DOHH2 (cell line): ENCODE data around the gene WNT3A.

Source experiments
- H3F3A ChIP-seq: fragments of 200-600 bp; sonication (generic), shearing (Covaris generic); 2 replicates; pipeline ENCODE4 v1.6.0; 2016; ENCODE audit warnings: antibody characterized with exemption, mild to moderate bottlenecking; ENCODE audit not compliant: control insufficient read depth, insufficient read depth
- H3K27ac ChIP-seq: fragments of 200-600 bp; sonication (generic); 2 replicates; pipeline ENCODE4 v1.5.1; 2014; ENCODE audit warnings: low read depth, mild to moderate bottlenecking, low read length, moderate library complexity
- H3K27me3 ChIP-seq: fragments of 200-600 bp; sonication (generic); 2 replicates; pipeline ENCODE4 v1.6.1; 2014; ENCODE audit warnings: mild to moderate bottlenecking, low read length, mixed read lengths; ENCODE audit not compliant: control insufficient read depth
- H3K36me3 ChIP-seq: fragments of 200-600 bp; sonication (generic); 2 replicates; pipeline ENCODE4 v1.6.1; 2014; ENCODE audit warnings: mild to moderate bottlenecking, low read length, moderate library complexity, mixed read lengths; ENCODE audit not compliant: control insufficient read depth
- H3K4me1 ChIP-seq: fragments of 200-600 bp; sonication (generic); 2 replicates; pipeline ENCODE4 v1.6.1; 2014; ENCODE audit warnings: mild to moderate bottlenecking, low read length, mixed read lengths; ENCODE audit not compliant: control insufficient read depth
- H3K4me2 ChIP-seq: fragments of 200-600 bp; sonication (generic); 2 replicates; pipeline ENCODE4 v1.6.0; 2014; ENCODE audit warnings: mild to moderate bottlenecking, low read length, moderate library complexity
- H3K4me3 ChIP-seq: fragments of 200-600 bp; sonication (generic); 2 replicates; pipeline ENCODE4 v1.5.1; 2014; ENCODE audit warnings: mild to moderate bottlenecking, low read length, mixed read lengths
- H3K79me2 ChIP-seq: fragments of 200-600 bp; sonication (generic); 2 replicates; pipeline ENCODE4 v1.6.1; 2014; ENCODE audit warnings: mild to moderate bottlenecking, low read length, mixed read lengths; ENCODE audit not compliant: control insufficient read depth
- H3K9me2 ChIP-seq: fragments of 200-600 bp; sonication (generic); replicated peaks from 2 replicates; pipeline ENCODE4 v1.6.1; 2014; ENCODE audit warnings: mild to moderate bottlenecking, low read length, mixed read lengths; ENCODE audit not compliant: control insufficient read depth
- H3K9me3 ChIP-seq: fragments of 200-600 bp; sonication (generic); 2 replicates; pipeline ENCODE4 v1.6.1; 2014; ENCODE audit warnings: antibody characterized with exemption, low read length, mixed read lengths; ENCODE audit not compliant: control insufficient read depth, insufficient read depth
- H4K20me1 ChIP-seq: fragments of 200-600 bp; sonication (generic); 2 replicates; pipeline ENCODE4 v1.6.0; 2014; ENCODE audit warnings: low read depth, mild to moderate bottlenecking, antibody characterized with exemption, low read length, moderate library complexity; ENCODE audit not compliant: control insufficient read depth, insufficient read depth
- CTCF ChIP-seq: fragments of 200-600 bp; sonication (generic); IDR thresholded peaks from one replicate; pipeline ENCODE4 v1.5.1; 2014; ENCODE audit warnings: antibody characterized with exemption, mild to moderate bottlenecking, low read depth, low read length; ENCODE audit not compliant: poor library complexity, severe bottlenecking
- EZH2phosphoT487 ChIP-seq: fragments of 200-600 bp; sonication (generic); IDR thresholded peaks from 2 replicates; pipeline ENCODE4 v1.6.1; 2017; ENCODE audit warnings: borderline replicate concordance, mild to moderate bottlenecking, antibody characterized with exemption, low read length, moderate library complexity, mixed read lengths

The WNT3A gene

GRCh38 chr1:228076796-228077430 is 70.1 kb downstream of the WNT3A start:
- H3K79me2 ChIP-seq: peaks cover 26% of the 10 kb centered on the region
- peaks cover 7% of the 10 kb centered on the region; the same call in 1 of the 2 replicates for H3K4me1 ChIP-seq
- H3K4me3 ChIP-seq: no peak overlapping the region
- H4K20me1 ChIP-seq: peaks cover 16% of the 10 kb centered on the region; the same call in 1 of the 2 replicates
- H3K27me3 ChIP-seq: peaks cover 7% of the 10 kb centered on the region; the same call in 1 of the 2 replicates
- peaks cover 4% of the 10 kb centered on the region; the same call in 1 of the 2 replicates for H3F3A ChIP-seq
- no peak overlapping the region for H3K27ac ChIP-seq
- peaks cover 2% of the 10 kb centered on the region; the same call in 1 of the 2 replicates for H3K36me3 ChIP-seq
- no peak overlapping the region for H3K4me2 ChIP-seq
- H3K9me3 ChIP-seq: no peaks in the 10 kb centered on the region
- no peaks in the 10 kb centered on the region for H3K9me2 ChIP-seq
- TF ChIP-seq CTCF (no peak), EZH2phosphoT487 (no peak)

DNA sequence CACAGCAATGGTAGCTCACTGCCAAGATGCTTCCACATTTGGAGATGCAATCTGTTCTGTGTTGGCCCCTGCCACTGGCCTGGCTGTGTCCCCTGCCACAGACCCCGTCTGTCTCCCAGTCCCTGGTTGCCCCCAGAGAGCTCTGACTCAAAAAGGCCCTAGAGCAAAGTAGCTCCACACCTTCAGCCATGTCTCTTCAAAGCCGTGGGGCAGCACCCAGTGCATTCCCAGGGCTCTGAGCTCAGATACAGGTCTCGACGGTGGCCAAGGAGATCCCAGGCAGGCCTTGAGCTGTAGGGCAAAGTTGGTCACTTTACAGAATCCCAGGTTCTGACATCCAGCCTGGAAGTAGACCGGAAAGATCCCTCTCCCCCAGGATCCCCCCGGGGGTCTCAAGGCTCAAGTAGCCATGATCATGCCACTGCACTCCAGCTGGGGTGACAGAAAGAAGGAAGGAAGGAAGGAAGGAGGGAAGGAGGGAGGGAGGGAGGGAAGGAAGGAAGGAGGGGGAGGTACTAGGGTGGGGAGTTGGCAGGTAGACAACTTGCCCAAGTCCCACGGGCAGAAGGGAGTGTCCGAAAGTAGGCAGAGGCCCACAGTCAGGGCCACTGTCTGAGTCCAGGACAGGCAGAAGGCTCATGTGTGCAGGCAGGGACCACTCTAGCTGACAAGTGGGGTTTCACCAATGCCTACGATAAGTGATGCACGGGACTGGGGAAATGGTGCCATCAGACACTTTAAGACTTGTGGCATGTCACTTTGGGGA is 71.0 kb downstream of the WNT3A start:
- no peak for TF ChIP-seq EZH2phosphoT487
- no peak for TF ChIP-seq CTCF
- H3K79me2 ChIP-seq: peaks cover 33% of the 10 kb centered on the region
- H3K4me3 ChIP-seq: no peak overlapping the region
- peaks cover 6% of the 10 kb centered on the region; the same call in 1 of the 2 replicates for H3K27me3 ChIP-seq
- no peak overlapping the region for H3K4me2 ChIP-seq
- H4K20me1 ChIP-seq: peaks cover 16% of the 10 kb centered on the region; the same call in 1 of the 2 replicates
- peaks cover 4% of the 10 kb centered on the region; the same call in 1 of the 2 replicates for H3F3A ChIP-seq
- peaks cover 7% of the 10 kb centered on the region; the same call in 1 of the 2 replicates for H3K4me1 ChIP-seq
- H3K36me3 ChIP-seq: peaks cover 7% of the 10 kb centered on the region
- H3K27ac ChIP-seq: no peak overlapping the region
- no peaks in the 10 kb centered on the region for H3K9me2 ChIP-seq
- no peaks in the 10 kb centered on the region for H3K9me3 ChIP-seq

DNA sequence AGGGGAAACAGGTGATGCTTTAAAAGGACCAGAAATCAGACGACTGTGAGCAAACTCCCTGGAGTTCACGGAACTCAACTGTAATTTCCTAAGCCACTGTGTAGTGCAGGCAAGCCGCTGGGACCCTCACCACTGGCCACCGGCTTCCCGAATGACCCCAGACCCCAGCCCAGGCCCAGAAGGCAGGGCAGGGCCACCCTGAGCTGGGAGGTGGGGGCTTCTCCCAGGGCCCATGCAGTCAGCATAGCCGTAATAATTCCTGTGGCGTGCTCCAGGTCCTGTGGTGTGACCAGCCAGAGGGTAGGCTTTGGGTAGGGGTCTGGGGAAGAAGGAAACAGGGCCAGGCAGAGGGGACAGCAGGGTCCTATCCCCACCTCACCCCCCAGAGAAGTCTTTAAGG is 72.2 kb downstream of the WNT3A start:
- peaks cover 46% of the 10 kb centered on the region for H3K79me2 ChIP-seq
- no peaks in the 10 kb centered on the region for H3K9me3 ChIP-seq
- H3K4me3 ChIP-seq: no peak overlapping the region
- peaks cover 4% of the 10 kb centered on the region; the same call in 1 of the 2 replicates for H3F3A ChIP-seq
- peaks cover 20% of the 10 kb centered on the region for H3K36me3 ChIP-seq
- H3K9me2 ChIP-seq: no peaks in the 10 kb centered on the region
- peaks cover 5% of the 10 kb centered on the region for H3K27me3 ChIP-seq
- H3K27ac ChIP-seq: no peak overlapping the region
- H4K20me1 ChIP-seq: peaks cover 21% of the 10 kb centered on the region
- H3K4me1 ChIP-seq: peaks cover 8% of the 10 kb centered on the region
- H3K4me2 ChIP-seq: no peak overlapping the region
- TF ChIP-seq CTCF: no peak
- no peak for TF ChIP-seq EZH2phosphoT487
